ENCODE measurements around the gene SGTA. TPM values are rescaled to one million over a fixed set of nuclear protein-coding genes. Genes with fewer than 3 reads are reported as not detected.

The SGTA gene
- total RNA-seq, 1 experiment from 2014 or later: 109 TPM

- no peak overlapping the region for H3K4me2 ChIP-seq (ENCODE audit: low read length)
- no peak overlapping the region for H3K4me3 ChIP-seq (replicated peaks in 1 of 2; ENCODE audit: low read depth in 1 of 2, low read length in 2 of 2)
- H3K9me3 ChIP-seq (ENCODE audit: control insufficient read depth in 1 of 2, insufficient read depth in 1 of 2, low read depth in 1 of 2, low read length in 2 of 2): no peaks in the 10 kb centered on the region
- ChIA-PET CTCF (no interaction called here), POLR2A (no interaction called here), RAD21 (ENCODE audit: low non-redundant PET in 1 of 2, low total read pairs in 2 of 2, uncharacterized antibody in 2 of 2, unreplicated experiment in 2 of 2) (no interaction called here)
- no peak overlapping the region for H3K27ac ChIP-seq (ENCODE audit: low read depth, low read length)
- H4K20me1 ChIP-seq (ENCODE audit: insufficient read depth): no peaks in the 10 kb centered on the region
- H3K27me3 ChIP-seq (ENCODE audit: insufficient read depth, low read length): no peaks in the 10 kb centered on the region
- no peak for ATAC-seq
- H3K36me3 ChIP-seq (ENCODE audit: control insufficient read depth in 1 of 2, insufficient read depth in 2 of 2, low read length in 2 of 2): peaks cover 5% of the 10 kb centered on the region in 2 experiments; a peak in 2 of 4 replicates
- BruUV-seq (replicated peaks): no TSS peak
- no peak overlapping the region for H3K9ac ChIP-seq (ENCODE audit: low read length)
- intact Hi-C loops (cut with micrococcal nuclease): no loop called here
- DNase-seq (ENCODE audit: low read depth, low spot score): no peak
- peaks cover 0 to 4% of the 10 kb centered on the region in 2 experiments; a peak in 3 of 4 replicates for H3K4me1 ChIP-seq (ENCODE audit: control insufficient read depth in 1 of 2, insufficient read depth in 2 of 2, low read length in 2 of 2)
- H3K79me2 ChIP-seq (ENCODE audit: insufficient read depth, low read length): no peaks in the 10 kb centered on the region
- no peak for TF ChIP-seq CTCF (IDR thresholded peaks at IDR 0.05 in 2 of 3, conservative IDR thresholded peaks at IDR 0.05 in 1 of 3; ENCODE audit: borderline replicate concordance in 1 of 3, insufficient read depth in 1 of 3, low read depth in 2 of 3, low read length in 2 of 3)
- TF ChIP-seq RAD21 (IDR thresholded peaks at IDR 0.05; ENCODE audit: low read depth): no peak
- TF ChIP-seq SIN3A (IDR thresholded peaks at IDR 0.05; ENCODE audit: low read depth): no peak
- no peak for TF ChIP-seq ATF3 (IDR thresholded peaks at IDR 0.05)
- no peak for TF ChIP-seq REST (IDR thresholded peaks at IDR 0.05; ENCODE audit: low read depth)
- no peak for TF ChIP-seq FOSL1 (IDR thresholded peaks at IDR 0.05; ENCODE audit: low read depth)
- TF ChIP-seq POLR2A (IDR thresholded peaks at IDR 0.05; ENCODE audit: borderline replicate concordance, extremely low read depth, insufficient read depth, insufficient read length): no peak
- no peak for TF ChIP-seq EZH2 (IDR thresholded peaks at IDR 0.05)
- no peak for TF ChIP-seq SP1 (IDR thresholded peaks at IDR 0.05; ENCODE audit: low read depth)
- TF ChIP-seq POLR2AphosphoS5 (IDR thresholded peaks at IDR 0.05; ENCODE audit: low read depth, low read length): no peak
- TF ChIP-seq EZH2phosphoT487 (IDR thresholded peaks at IDR 0.05; ENCODE audit: borderline replicate concordance): no peak
- no peak for TF ChIP-seq ZBTB33 (IDR thresholded peaks at IDR 0.05; ENCODE audit: extremely low read depth, insufficient replicate concordance, low read length)
- TF ChIP-seq TCF7L2 (IDR thresholded peaks at IDR 0.05; ENCODE audit: borderline replicate concordance, extremely low read depth, insufficient read depth, insufficient read length): no peak
- no peak for TF ChIP-seq EGR1 (IDR thresholded peaks at IDR 0.05; ENCODE audit: low read depth)
- TF ChIP-seq YY1 (IDR thresholded peaks at IDR 0.05; ENCODE audit: extremely low read depth, insufficient replicate concordance, low read depth, low read length): no peak
- TF ChIP-seq MAX (IDR thresholded peaks at IDR 0.05): no peak
- TF ChIP-seq SRF (IDR thresholded peaks at IDR 0.05; ENCODE audit: low read depth): no peak
- H2AFZ ChIP-seq (ENCODE audit: low read depth, low read length, poor library complexity, severe bottlenecking): no peak overlapping the region
- H3K9me2 ChIP-seq (ENCODE audit: insufficient read depth): no peaks in the 10 kb centered on the region
These were observed 31.6 kb downstream of the SGTA start for GRCh38 chr19:2751438-2751830.

Data from HCT116 (cell line).